Stimulated activated CD4-positive, alpha-beta T cell treated with anti-CD3 and anti-CD28 coated beads, TNF-alpha, amount 100 ng/mL, for 4 hours (primary cell): ENCODE measurements around the gene NR2E3.
"Not testable (repeated sequence)": the region's sequence is repeated elsewhere in the genome, so short reads cannot be mapped to it uniquely, and the experiment has no call there.

ENCODE experiments used
- DNase-seq, 3 experiments: peaks; one replicate each; pipeline ENCODE4 v3.0.0-alpha.2; 2020; ENCODE audit warnings: low read depth in 3 of 3

Gene NR2E3

DNA sequence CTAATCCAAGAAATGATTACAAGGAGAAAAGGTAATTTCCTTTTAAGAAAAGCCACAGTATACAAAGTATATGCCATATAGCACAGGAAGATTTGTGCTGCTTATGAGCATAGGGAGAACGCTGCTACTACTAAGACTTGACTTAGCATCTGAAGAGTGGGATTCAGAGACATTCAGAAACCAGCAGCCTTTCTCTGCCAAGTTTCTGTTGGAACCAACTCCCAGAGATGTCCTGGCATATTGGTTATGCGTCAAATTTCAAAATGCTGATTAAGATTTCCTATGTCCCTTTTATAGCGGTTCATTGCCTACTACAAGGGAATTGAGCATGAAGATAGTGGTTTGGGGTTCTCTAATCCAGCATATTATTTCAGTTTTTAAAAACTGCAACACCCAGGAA, 4.9 kb downstream of the NR2E3 start:
- no peak for DNase-seq

DNA sequence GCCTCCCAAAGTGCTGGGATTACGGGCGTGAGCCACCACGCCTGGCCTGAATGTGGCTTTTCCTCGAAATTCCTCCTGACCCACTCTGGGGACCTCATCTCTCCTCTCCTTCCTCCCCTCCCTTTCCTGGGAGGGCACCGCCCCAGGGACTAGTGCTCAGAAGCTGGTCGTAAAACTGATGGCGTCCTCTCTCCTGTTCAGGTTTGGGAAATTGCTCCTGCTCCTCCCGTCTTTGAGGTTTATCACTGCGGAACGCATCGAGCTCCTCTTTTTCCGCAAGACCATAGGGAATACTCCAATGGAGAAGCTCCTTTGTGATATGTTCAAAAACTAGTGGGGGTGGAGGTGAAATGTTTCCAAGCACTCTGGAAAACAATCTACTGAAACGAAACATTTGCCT, 7.0 kb downstream of the NR2E3 start:
- no peak for DNase-seq

DNA sequence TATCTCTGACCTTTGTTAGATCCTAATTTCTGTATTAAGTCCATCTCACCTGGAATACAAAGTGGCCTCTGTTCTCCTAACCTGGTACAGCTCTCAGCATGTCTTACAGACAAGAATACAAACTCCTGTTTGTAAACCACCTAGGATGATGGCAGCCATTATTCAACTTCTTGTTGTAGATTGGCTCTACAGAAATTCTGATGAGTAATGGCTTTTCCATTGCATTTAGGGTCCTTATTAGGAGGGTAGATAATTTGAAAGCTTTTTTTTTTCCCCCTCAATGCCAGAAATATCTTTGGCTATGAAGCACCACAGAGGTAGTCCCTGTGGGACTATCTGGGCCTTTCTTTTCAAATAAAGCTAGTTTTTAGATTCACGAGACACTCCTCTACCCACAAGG, 9.8 kb downstream of the NR2E3 start:
- DNase-seq = no peak

DNA sequence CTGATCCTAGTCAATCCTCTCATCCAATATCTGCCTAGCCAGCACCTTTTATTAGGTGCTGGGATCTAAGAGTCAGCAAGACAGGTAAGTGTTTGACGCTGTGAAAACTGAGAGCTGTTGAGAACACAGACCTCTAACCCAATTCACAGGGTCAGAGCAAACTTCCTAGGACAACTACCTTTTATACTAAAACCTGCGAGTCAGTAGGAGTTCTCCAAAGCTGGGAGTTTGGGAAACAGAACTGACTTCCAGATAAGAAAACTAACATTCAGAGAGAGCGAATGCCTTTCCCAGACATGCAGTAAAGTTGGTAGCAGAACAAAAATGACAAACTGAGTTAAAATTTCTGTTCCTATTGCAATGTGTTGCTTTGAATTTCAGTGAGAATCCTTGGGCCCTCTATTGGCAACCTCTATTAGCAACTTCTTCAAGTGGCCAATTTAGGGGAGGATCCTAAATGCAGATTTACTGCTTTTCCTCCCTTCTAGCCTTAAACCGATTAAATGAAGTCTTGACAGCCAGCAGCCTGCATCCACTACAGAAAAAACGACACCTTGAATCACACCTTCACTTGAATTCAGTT, 11.3 kb downstream of the NR2E3 start:
- no peak for DNase-seq

DNA sequence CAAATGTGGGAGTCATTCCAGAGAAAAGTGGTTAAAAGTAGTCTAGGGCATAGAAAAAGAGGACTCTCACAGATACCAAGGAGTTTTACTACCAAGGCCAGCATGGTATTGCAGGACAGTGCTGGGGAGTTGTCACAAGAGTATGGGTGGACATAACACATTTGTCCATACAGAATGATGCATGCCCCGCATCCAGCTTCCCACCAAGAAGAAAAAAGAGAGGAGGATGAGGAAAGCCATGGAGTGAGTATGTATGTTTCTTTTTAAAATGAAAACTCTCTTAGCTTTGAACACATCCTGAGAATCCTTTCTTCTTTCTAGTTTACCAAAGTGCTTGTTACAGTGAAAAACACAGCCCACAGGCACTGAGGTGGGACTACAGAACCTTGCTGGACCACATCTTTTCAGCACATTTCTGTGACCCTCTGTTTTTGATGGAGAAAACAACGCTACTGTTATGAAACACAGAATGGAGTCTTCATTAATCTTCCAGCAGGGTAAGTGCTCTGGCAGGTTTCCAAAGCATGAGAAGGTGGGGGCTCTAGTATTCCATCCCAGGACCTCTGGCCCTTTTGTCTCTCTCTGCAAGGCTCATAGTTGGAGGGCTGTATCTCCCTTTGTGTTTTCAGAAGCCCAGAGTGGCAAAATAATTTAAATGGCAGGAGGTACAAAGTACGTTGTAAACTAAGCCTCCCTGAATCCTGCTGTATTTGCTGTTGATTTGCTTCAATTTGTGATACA, 12.7 kb downstream of the NR2E3 start:
- DNase-seq = no peak

DNA sequence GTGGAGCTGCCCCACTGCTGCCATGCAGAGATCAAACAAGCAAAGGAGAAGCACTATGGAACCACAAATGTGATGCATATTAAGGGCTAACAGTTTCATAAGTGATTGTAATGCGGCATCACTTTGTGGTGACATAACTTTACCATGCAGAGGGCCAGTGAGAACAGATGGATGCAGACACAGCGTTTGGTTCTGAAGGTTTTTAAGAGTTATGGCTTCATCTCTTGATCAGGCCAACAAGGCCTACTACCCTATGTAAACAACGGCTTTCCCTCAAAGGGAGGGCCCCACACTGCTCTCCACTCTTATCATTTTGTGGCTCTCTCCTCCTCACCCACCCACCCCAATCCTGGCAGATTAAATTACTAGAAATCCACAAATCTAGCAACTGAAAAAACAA, 13.4 kb downstream of the NR2E3 start:
- DNase-seq = no peak

DNA sequence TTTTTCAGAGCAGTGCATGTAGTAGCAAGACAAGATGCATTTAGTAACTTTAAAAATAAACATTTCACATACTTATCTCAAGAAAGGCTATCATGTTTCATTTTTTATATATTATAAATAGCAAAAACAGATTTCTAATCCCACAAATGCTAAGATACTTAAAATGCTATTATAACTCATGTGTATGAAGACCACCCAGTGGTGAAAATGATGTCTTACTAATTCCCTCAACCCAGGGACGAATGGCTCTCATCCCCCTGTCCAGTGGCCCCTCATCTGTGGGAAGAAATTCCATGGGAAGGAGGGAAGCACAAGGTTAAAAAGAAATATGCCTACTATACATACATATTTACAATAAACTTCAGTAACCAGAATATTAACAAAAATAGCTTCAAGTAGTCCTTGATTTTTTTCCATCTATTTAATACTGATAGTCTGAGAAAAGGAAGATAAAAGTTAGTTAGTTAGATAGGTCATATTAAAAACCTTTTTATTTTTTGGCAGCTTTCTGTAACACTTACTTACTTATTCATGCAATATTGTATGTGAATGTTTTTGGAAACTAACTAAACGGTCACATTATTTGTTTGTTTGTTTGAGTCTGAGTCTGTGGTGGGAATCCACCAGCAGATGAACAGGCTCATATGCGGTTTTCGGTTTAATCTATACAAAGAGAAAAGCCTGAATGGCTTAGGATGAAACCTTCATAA, 14.8 kb downstream of the NR2E3 start:
- no peak for DNase-seq

DNA sequence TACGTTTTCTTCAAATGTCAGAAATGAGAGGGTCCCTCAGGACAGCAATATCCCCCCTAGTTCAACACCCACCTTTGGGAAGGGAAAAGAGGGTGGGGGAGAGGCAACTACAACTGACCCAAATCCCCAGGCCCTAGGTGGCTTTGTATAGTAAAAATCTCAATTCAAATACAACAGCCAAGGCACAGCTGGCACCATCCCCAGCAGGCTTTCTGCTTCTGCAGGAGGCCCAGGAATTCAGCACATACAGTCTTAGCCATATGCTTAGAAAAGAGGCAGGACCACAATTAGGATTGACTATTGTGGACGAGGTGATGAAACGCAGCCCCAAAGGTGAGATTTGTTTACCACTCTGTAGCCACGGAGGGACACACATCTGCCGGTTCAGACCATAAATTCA, 15.8 kb downstream of the NR2E3 start:
- DNase-seq = no peak

DNA sequence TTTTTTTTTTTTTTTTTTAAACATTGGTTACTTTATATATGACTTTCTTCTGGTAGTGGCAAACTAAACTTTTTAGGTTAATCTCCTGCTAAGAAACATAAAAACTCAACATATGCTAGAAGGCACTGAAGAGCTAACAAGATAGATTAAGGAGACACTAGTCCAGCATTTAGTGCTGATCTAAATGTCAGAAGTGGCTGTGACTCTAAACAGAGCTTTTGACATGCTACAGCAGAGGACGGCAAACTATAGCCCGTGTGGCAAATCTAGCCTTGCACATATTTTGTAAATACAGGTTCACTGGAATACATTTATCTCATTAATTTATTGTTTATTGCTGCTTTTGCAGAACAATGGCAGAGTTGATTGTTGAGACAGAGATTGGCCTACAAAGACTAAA, 20.6 kb downstream of the NR2E3 start:
- no peak for DNase-seq

DNA sequence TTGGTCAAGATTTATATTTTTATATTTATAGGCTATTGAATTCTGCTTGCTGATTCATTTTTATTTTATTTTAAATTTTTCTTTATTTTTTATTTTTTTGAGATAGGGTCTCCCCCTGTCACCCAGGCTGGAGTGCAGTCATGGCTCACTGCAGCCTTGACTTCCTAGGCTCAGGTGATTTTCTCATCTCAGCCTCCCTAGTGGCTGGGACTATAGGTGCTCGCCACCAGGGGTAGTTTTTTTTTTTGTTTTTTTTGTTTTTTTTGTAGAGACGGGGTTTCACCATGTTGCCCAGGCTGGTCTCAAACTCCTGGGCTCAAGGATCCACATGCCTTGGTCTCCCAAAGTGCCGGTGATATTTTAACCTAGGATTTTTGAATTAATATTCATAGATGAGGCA, 31.2 kb downstream of the NR2E3 start:
- no peak for DNase-seq

DNA sequence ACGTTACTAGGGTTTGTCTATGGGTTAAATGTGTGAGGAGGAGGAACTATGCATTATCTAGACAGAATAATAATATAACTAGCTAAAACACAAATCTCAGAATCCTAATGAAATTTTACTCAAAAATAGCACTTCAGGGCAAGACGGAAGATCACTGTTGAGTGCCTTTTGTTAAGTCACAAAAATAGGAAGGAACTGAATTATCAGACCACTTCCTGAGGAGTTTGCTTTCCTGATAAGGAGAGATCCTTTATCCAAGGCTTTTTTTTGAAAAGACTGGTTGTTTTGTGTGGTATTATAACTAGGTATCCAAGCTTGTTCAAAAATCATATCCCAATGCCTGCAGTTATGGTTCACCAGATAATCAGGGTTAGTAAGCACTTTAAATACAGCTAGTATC, 34.6 kb downstream of the NR2E3 start:
- DNase-seq = no peak

DNA sequence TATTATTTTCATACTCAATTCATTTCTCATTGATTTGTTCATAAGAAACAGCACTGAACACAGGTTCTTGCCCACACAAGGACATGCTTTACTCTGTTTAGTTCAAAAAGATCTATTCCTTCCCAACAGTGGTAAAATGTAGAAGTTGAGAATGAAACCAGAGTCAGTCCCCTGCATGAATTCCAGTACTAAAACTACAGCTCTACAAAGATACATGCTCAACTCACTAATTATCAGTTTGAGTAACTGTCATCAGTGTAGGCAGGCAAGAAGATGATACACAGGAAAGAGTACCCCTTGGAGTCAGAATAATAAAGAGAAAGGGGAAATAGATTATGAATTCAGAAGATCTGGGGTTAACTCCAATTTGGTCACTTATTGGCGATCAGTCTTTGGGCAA, 43.2 kb downstream of the NR2E3 start:
- no peak for DNase-seq

DNA sequence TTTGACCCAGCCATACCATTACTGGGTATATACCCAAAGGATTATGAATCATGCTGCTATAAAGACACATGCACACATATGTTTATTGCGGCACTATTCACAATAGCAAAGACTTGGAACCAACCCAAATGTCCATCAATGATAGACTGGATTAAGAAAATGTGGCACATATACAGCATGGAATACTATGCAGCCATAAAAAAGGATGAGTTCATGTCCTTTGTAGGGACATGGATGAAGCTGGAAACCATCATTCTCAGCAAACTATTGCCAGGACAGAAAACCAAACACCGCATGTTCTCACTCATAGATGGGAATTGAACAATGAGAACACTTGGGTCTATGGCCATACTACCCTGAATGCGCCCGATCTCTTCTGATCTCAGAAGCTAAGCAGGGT, 47.9 kb downstream of the NR2E3 start:
- not testable (repeated sequence) for DNase-seq
